Large intestine (tissue), 3 donors: ENCODE data around the gene B3GLCT. TPM values are rescaled to one million over a fixed set of nuclear protein-coding genes. Genes with fewer than 3 reads are reported as not detected.
"Not testable (repeated sequence)": the region's sequence is repeated elsewhere in the genome, so short reads cannot be mapped to it uniquely, and the experiment has no call there.

Experiments
- DNase-seq, 2 donors: peaks; one replicate each; pipeline versions ENCODE4 v3.0.0 to v3.0.0-alpha.2; 2013
- H3K27ac ChIP-seq: one replicate; pipeline ENCODE4 v1.5.1; 2013; ENCODE audit warnings: low read length
- H3K27me3 ChIP-seq: 2 replicates; pipeline ENCODE4 v1.6.1; 2013; ENCODE audit warnings: low read length; ENCODE audit not compliant: control insufficient read depth, insufficient read depth
- H3K36me3 ChIP-seq: 2 replicates; pipeline ENCODE4 v1.6.1; 2013; ENCODE audit warnings: low read length; ENCODE audit not compliant: control insufficient read depth, insufficient read depth
- H3K4me1 ChIP-seq: one replicate; pipeline ENCODE4 v1.6.1; 2013; ENCODE audit warnings: low read length; ENCODE audit not compliant: control insufficient read depth, insufficient read depth
- H3K4me3 ChIP-seq: one replicate; pipeline ENCODE4 v1.5.1; 2013; ENCODE audit warnings: low read length
- H3K9me3 ChIP-seq: one replicate; pipeline ENCODE4 v1.6.1; 2013; ENCODE audit warnings: mild to moderate bottlenecking, low read depth, low read length, moderate library complexity; ENCODE audit not compliant: control insufficient read depth
- WGBS: methylation state at CpG from one replicate; pipeline ENCODE4 v1.1.5; 2013; ENCODE audit warnings: low lambda C conversion rate; ENCODE audit not compliant: insufficient coverage; 5-methylcytosine and 5-hydroxymethylcytosine counted together
- polyA plus RNA-seq: library from polyadenylated mRNA; unstranded; fragments of 120-200 nt; gene quantifications from one replicate; pipeline ENCODE4 v1.2.1, GENCODE V29; 2013

The B3GLCT gene
- polyA plus RNA-seq, 1 donor, result 5.8 TPM

GRCh38 chr13:31204592-31204991, 4.8 kb downstream of the B3GLCT start:
- H3K36me3 ChIP-seq, result no peaks in the 10 kb centered on the region

GRCh38 chr13:31207661-31208552, 8.1 kb downstream of the B3GLCT start:
- WGBS, result no CpG with 5 or more reads among the region's 15 CpGs
- Histone ChIP-seq H3K9me3 (no peaks in the 10 kb centered on the region), H3K36me3 (no peaks in the 10 kb centered on the region), H3K4me1 (peaks cover 3% of the 10 kb centered on the region), H3K27me3 (no peaks in the 10 kb centered on the region), H3K27ac (no peak overlapping the region), H3K4me3 (no peak overlapping the region)
- no peak for DNase-seq

More at GRCh38 chr13:31204592-31204991, 4.8 kb downstream of the B3GLCT start:
- WGBS, result no CpG with 5 or more reads among the region's 1 CpG
- DNase-seq, result no peak
- Histone ChIP-seq H3K27me3 (no peaks in the 10 kb centered on the region), H3K9me3 (no peaks in the 10 kb centered on the region), H3K4me1 (peaks cover 7% of the 10 kb centered on the region), H3K4me3 (no peak overlapping the region), H3K27ac (no peak overlapping the region)

GRCh38 chr13:31208559-31209122, 8.9 kb downstream of the B3GLCT start:
- peaks cover 3% of the 10 kb centered on the region for H3K4me1 ChIP-seq
- no CpG with 5 or more reads among the region's 12 CpGs for WGBS
- H3K4me3 ChIP-seq, result no peak overlapping the region
- H3K9me3 ChIP-seq, result no peaks in the 10 kb centered on the region
- no peak overlapping the region for H3K27ac ChIP-seq
- no peaks in the 10 kb centered on the region for H3K27me3 ChIP-seq
- DNase-seq, result no peak
- H3K36me3 ChIP-seq, result no peaks in the 10 kb centered on the region

- Histone ChIP-seq H3K4me3 (no peak overlapping the region), H3K27me3 (no peaks in the 10 kb centered on the region), H3K27ac (no peak overlapping the region), H3K36me3 (no peaks in the 10 kb centered on the region), H3K9me3 (no peaks in the 10 kb centered on the region), H3K4me1 (peaks cover 3% of the 10 kb centered on the region)
- peak in 1 of 2 donors; percentile 20 for DNase-seq
- WGBS, result no CpG with 5 or more reads among the region's 8 CpGs
These were observed 9.5 kb downstream of the B3GLCT start for GRCh38 chr13:31209172-31209840.

- Histone ChIP-seq H3K4me3 (no peak overlapping the region), H3K36me3 (no peaks in the 10 kb centered on the region), H3K27ac (no peak overlapping the region), H3K9me3 (no peaks in the 10 kb centered on the region), H3K27me3 (no peaks in the 10 kb centered on the region), H3K4me1 (peaks cover 3% of the 10 kb centered on the region)
- 80% methylated on average over 2 of the region's 4 CpGs for WGBS
- no peak for DNase-seq
These were observed 10.1 kb downstream of the B3GLCT start for GRCh38 chr13:31209841-31210210.

GRCh38 chr13:31213651-31214289, 14.0 kb downstream of the B3GLCT start:
- no peak for DNase-seq
- H3K9me3 ChIP-seq, result no peaks in the 10 kb centered on the region
- WGBS, result 86% methylated on average over 1 of the region's 2 CpGs
- no peaks in the 10 kb centered on the region for H3K27me3 ChIP-seq
- no peaks in the 10 kb centered on the region for H3K36me3 ChIP-seq
- H3K4me3 ChIP-seq, result no peak overlapping the region
- no peaks in the 10 kb centered on the region for H3K4me1 ChIP-seq
- no peak overlapping the region for H3K27ac ChIP-seq

GRCh38 chr13:31214435-31214834, 14.7 kb downstream of the B3GLCT start:
- no peaks in the 10 kb centered on the region for H3K4me1 ChIP-seq
- H3K9me3 ChIP-seq, result no peaks in the 10 kb centered on the region
- WGBS, result no CpG with 5 or more reads among the region's 1 CpG
- H3K4me3 ChIP-seq, result no peak overlapping the region
- DNase-seq, result no peak
- no peaks in the 10 kb centered on the region for H3K36me3 ChIP-seq
- H3K27me3 ChIP-seq, result no peaks in the 10 kb centered on the region
- no peak overlapping the region for H3K27ac ChIP-seq

- H3K9me3 ChIP-seq, H3K4me3 ChIP-seq, H3K27ac ChIP-seq, DNase-seq, H3K27me3 ChIP-seq, H3K36me3 ChIP-seq, H3K4me1 ChIP-seq: not testable (repeated sequence)
- 100% methylated on average over 1 of the region's 2 CpGs for WGBS
These were observed 17.1 kb downstream of the B3GLCT start for GRCh38 chr13:31216916-31217315.

GRCh38 chr13:31219909-31220598, 20.3 kb downstream of the B3GLCT start:
- Histone ChIP-seq H3K4me1 (no peaks in the 10 kb centered on the region), H3K27ac (no peak overlapping the region), H3K9me3 (no peaks in the 10 kb centered on the region), H3K4me3 (no peak overlapping the region), H3K36me3 (peaks cover 2% of the 10 kb centered on the region), H3K27me3 (no peaks in the 10 kb centered on the region)
- 90% methylated on average over 2 of the region's 4 CpGs for WGBS
- DNase-seq, result no peak

- H3K27ac ChIP-seq, result no peak overlapping the region
- no CpG with 5 or more reads among the region's 3 CpGs for WGBS
These were observed 21.3 kb downstream of the B3GLCT start for GRCh38 chr13:31221057-31221456.

More at GRCh38 chr13:31221057-31221456, 21.3 kb downstream of the B3GLCT start:
- Histone ChIP-seq H3K36me3 (peaks cover 2% of the 10 kb centered on the region), H3K4me3 (no peak overlapping the region), H3K27me3 (no peaks in the 10 kb centered on the region), H3K9me3 (no peaks in the 10 kb centered on the region), H3K4me1 (no peaks in the 10 kb centered on the region)
- DNase-seq, result no peak
